Activated T-helper 1 cell treated with Interleukin-2 at 50 U/mL for 16 hours (primary cell): ENCODE results near the gene PRRX2.
"Not testable (repeated sequence)": the region's sequence is repeated elsewhere in the genome, so short reads cannot be mapped to it uniquely, and the experiment has no call there.

Experiments
- DNase-seq: peaks from one replicate; pipeline ENCODE4 v3.0.0-alpha.2; 2020; ENCODE audit warnings: low read depth

PRRX2 gene

DNA sequence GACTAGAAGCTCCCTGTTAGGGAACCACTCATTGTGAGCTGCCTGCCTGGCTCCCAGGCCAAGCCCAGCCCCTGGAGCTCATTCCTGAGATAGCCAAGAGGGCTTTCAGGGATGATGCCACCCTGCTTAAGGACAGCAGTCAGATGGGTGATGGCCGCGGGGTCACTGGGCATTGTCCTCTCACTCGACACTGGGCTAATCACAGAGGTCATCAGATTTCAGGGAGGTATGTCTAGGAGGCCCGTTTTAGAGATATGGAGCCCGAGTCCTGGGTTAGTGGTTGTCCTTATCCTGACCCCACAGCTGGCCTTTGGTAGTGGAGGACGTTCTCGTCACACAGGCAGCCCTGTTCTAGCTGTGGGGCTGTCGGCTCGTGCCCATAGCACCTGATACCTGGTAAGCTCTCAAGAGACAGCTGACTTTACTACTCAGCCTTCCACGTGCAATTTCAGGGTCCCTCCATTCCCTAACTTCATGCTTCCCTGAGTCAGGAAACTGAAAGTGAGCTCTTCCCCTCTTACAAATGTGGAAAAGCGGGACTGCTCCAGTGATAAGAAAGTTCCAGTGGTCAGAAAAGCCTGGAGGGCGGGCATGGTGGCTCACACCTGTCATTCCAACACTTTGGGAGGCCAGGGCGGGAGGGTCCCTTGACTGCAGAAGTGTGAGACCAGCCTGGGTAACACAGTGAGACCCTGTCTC is 94.5 kb downstream of the PRRX2 start:
- no peak for DNase-seq

DNA sequence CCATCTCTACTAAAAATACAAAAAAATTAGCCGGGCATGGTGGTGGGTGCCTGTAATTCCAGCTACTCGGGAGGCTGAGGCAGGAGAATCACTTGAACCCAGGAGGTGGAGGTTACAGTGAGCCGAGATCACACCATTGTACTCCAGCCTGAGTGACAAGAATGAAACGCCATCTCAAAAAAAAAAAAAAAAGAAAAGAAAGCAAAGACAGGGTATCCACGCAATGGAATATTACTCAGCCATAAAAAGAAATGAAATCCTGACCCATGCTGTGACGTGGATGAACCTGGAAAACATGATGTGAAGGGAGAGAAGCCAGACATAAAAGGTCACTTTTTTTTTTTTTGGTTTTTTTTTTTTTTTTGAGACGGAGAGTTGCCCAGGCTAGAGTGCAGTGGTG is 95.3 kb downstream of the PRRX2 start:
- DNase-seq: not testable (repeated sequence)

DNA sequence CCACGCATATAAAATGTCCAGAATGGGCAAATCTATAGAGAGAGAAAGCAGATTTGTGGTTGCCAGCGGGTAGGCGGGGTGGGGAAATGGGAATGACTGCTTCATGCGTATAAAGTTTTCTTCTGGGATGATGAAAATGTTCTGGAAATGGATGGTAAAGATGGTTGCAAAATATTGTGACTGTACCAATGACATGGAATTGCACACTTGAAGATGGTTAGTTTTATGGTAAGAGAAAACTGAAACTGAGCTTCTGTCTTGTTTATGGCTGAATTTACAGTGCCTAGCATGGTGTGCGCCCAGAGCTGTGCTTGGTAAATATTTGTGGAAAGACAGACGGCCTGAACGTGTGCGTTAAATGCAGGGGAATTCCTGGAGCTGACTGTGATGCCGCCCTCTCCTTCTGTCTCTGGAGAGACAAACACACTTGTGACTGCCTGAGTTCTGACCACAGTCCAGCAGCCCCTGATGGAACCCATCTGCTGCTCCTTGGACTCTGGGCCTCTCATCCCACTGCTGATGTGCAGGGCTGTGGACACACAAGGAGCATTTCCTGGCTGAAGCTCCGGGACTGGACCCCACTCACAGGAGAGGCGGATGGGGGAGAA is 96.0 kb downstream of the PRRX2 start:
- DNase-seq: no peak

DNA sequence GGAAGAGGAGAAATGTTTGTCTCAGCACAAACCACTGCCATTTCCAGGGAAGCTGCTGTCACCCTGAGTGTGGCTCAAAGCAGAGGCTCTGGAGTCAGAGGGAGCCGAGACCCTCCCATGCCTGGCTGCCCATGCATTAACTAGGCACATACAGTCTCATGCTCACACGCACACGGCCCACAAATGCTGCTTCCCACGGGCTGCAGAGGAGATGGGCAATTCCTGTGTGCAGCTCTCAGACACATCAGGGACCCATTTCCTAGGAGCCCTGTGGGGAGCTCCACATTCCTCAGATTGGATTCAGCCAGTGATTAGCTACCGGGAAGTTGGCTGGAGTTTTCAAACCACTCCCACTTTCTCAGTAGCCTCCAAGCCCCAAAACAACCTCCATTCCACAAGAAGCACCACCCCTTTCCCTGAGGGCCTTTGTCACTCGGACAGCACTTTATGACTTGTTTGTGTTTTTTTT is 96.5 kb downstream of the PRRX2 start:
- no peak for DNase-seq

DNA sequence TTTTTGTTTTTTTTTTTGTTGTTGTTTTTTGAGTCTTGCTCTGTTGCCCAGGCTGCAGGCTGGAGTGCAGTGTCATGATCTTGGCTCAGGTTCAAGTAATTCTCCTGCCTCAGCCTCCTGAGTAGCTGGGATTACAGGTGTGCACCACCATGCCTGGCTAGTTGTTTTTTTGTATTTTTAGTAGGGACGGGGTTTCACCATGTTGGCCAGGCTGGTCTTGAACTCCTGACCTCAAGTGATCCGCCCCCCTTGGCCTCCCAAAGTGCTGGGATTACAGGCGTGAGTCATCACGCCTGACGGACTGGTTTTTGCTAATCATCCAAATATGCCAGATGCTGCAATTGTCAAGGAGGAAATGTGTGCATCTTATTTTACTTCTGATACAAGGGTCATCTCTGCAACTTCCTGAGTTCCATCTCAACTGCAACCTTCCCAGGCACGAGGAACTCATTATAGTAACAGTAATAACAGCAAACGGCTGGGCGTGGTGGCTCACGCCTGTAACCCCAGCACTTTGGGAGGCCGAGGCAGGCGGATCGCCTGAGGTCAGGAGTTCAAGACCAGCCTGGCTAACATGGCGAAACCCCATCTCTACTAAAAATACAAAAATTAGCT is 97.0 kb downstream of the PRRX2 start:
- not testable (repeated sequence) for DNase-seq

DNA sequence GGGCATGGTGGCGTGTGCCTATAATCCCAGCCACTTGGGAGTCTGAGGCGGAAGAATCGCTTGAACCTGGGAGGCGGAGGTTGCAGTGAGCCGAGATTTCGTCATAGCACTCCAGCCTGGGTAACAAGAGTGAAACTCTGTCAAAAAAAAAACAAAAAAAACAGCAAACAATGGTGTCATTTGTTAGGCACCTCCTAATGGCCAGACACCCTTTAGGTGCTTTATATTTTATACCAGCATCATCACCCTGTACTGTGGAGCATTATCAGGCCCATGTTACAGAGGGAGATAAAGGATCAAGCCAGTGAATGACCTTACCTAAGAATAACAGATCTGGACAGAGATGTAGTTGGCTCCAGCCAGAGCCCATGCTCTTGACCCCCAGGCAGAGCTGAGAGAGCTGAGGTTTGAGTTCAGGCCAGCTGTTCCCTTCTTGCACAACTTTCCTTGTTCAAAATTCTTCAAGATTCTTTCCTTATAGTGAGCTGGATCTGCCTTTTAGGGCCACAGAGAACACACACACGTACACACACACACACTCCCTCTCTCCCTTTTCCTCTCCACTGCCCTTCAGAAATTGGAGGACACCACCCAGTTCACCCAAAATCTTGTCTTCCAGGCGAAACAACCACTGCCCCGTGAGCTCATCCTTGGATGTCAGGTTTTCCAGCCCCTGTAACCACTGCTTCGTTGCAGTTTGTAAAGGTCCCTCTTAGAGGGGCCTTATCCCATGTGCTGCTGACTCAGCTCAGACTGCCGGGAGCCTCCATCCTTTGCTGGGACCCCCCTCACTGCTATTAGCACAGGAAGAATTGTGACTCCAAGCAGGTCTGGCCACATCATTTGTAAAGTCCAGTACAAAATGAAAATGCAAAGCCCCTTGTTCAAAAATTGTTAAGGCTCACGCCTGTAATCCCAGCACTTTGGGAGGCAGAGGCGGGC is 97.8 kb downstream of the PRRX2 start:
- no peak for DNase-seq

DNA sequence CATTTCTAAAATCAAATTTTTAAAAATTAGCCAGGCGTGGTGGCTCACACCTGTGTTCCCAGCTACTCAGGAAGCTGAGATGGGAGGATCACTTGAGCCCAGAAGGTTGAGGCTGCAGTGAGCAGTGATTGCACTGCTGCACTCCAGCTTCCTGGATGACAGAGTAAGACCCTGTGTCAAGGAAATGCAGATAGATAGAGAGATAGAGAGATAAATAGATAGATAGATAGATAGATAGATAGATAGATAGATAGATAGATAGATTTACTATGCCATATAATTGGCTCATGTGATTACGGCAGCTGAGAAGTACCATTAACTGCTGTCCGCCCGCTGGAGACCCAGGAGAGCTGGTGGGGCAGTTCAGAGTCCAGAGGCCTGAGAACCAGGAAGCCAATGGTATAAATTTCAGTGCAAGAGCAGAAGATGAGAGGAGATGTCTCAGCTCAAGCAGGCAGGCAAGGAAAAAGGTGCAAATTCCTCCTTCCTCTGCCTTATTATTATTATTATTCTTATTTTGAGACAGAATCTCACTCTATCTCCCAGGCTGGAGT is 100.4 kb downstream of the PRRX2 start:
- no peak for DNase-seq

DNA sequence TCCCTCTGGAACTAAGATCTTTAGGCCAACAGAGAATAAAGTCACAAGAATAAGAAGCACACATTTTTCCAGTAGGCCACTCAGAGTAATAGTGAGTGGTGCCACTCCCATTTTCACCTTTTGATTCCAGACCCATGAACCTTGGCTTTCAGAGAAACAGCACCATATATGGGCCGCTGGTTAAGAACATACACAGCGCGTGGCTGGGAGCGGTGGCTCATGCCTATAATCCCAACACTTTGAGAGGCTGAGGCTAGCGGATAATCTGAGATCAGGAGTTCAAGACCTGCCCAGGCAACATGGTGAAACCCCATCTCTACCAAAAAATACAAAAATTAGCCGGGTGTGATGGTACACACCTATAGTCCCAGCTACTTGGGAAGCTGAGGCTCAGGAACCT is 103.0 kb downstream of the PRRX2 start:
- DNase-seq: no peak

DNA sequence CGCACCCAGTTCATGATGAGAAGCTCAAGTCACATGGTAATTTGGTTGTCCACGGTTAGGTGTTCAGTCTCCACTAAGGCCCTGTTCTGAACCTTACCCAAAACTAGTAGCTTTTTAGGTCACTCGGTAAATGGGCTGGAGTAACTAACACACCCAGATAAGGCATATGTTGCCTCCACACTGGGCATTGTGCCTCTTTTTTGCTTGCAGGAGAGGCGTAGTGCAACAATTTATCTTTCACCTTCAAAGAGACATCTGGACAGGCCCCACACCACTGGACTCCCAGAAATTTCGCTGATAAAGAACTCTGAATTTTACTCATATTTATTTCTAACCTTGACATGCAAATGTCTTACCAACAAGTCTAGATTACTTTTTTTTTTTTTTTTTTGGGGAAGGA is 104.2 kb downstream of the PRRX2 start:
- no peak for DNase-seq

DNA sequence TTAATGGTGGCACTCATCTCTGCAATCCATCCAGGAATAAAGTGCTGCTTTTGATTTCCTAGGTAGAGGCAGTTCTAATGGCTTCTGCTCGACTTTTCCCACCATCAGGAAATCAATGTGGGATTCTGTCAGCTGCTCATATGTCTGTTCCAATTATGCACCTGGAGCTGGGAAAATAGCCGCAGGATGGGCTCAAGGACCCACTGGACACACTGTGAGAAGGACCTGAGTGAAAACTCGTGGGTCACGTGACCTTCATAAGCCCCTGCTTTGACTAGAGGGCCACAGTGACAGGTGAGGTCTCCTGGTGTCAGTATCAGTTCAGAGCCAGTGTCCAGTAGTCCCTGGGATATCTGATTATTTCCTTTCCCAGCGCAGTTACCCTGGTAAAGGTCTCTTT is 105.3 kb downstream of the PRRX2 start:
- no peak for DNase-seq
